ENCODE data around the gene SRC.

Gene SRC

GRCh38 chr20:37347347-37347823 lies 1.4 kb downstream of the SRC start:
- no peak for TF ChIP-seq REST (IDR thresholded peaks at IDR 0.05; ENCODE audit: insufficient read depth in 1 of 2, low read depth in 2 of 2, low read length in 2 of 2)
- TF ChIP-seq SIN3A (IDR thresholded peaks at IDR 0.05; ENCODE audit: borderline replicate concordance, insufficient read depth, low read length) = no peak
- no peak for TF ChIP-seq TAF1 (IDR thresholded peaks at IDR 0.05; ENCODE audit: borderline replicate concordance, insufficient read depth, low read length)
- TF ChIP-seq POLR2AphosphoS5 (IDR thresholded peaks at IDR 0.05; ENCODE audit: low read depth, low read length) = no peak
- TF ChIP-seq FOXP2 (optimal IDR thresholded peaks at IDR 0.05; ENCODE audit: borderline replicate concordance, extremely low read depth, extremely low read length, insufficient read depth) = no peak

- TF ChIP-seq POLR2AphosphoS5 (IDR thresholded peaks at IDR 0.05; ENCODE audit: low read depth, low read length) (no peak), SIN3A (IDR thresholded peaks at IDR 0.05; ENCODE audit: borderline replicate concordance, insufficient read depth, low read length) (no peak), FOXP2 (optimal IDR thresholded peaks at IDR 0.05; ENCODE audit: borderline replicate concordance, extremely low read depth, extremely low read length, insufficient read depth) (no peak), TAF1 (IDR thresholded peaks at IDR 0.05; ENCODE audit: borderline replicate concordance, insufficient read depth, low read length) (no peak), REST (IDR thresholded peaks at IDR 0.05; ENCODE audit: insufficient read depth in 1 of 2, low read depth in 2 of 2, low read length in 2 of 2) (no peak)
Observed at GRCh38 chr20:37347891-37348791, 2.2 kb downstream of the SRC start.

GRCh38 chr20:37348792-37349516 lies 3.0 kb downstream of the SRC start:
- no peak for TF ChIP-seq FOXP2 (optimal IDR thresholded peaks at IDR 0.05; ENCODE audit: borderline replicate concordance, extremely low read depth, extremely low read length, insufficient read depth)
- no peak for TF ChIP-seq TAF1 (IDR thresholded peaks at IDR 0.05; ENCODE audit: borderline replicate concordance, insufficient read depth, low read length)
- no peak for TF ChIP-seq POLR2AphosphoS5 (IDR thresholded peaks at IDR 0.05; ENCODE audit: low read depth, low read length)
- TF ChIP-seq SIN3A (IDR thresholded peaks at IDR 0.05; ENCODE audit: borderline replicate concordance, insufficient read depth, low read length) = no peak
- TF ChIP-seq REST (IDR thresholded peaks at IDR 0.05; ENCODE audit: insufficient read depth in 1 of 2, low read depth in 2 of 2, low read length in 2 of 2) = no peak

- TF ChIP-seq SIN3A (IDR thresholded peaks at IDR 0.05; ENCODE audit: borderline replicate concordance, insufficient read depth, low read length) (no peak), FOXP2 (optimal IDR thresholded peaks at IDR 0.05; ENCODE audit: borderline replicate concordance, extremely low read depth, extremely low read length, insufficient read depth) (no peak), REST (IDR thresholded peaks at IDR 0.05; ENCODE audit: insufficient read depth in 1 of 2, low read depth in 2 of 2, low read length in 2 of 2) (no peak), TAF1 (IDR thresholded peaks at IDR 0.05; ENCODE audit: borderline replicate concordance, insufficient read depth, low read length) (no peak), POLR2AphosphoS5 (IDR thresholded peaks at IDR 0.05; ENCODE audit: low read depth, low read length) (no peak)
Observed at GRCh38 chr20:37349517-37350491, 3.9 kb downstream of the SRC start.
